BE2C (cell line): ENCODE results near the gene ACRV1.
A peak's percentile ranks its signal among the peaks of the same experiment; 100 is the strongest.

Experiments used
- DNase-seq: peaks from one replicate; pipeline ENCODE4 v3.0.0-alpha.2; 2020
- H3K27me3 ChIP-seq: fragments of 250-450 bp; sonication (Bioruptor Pico); 2 replicates; pipeline ENCODE4 v1.5.1; 2020; ENCODE audit warnings: mild to moderate bottlenecking
- H3K36me3 ChIP-seq: fragments of 250-450 bp; sonication (Bioruptor Pico); 2 replicates; pipeline ENCODE4 v1.5.1; 2020; ENCODE audit warnings: mild to moderate bottlenecking
- H3K4me1 ChIP-seq: fragments of 250-450 bp; sonication (Bioruptor Pico); 2 replicates; pipeline ENCODE4 v1.5.1; 2020
- H3K4me3 ChIP-seq: 2 replicates; pipeline ENCODE4 v1.5.1; 2011; ENCODE audit warnings: low read depth, low read length
- H3K9me3 ChIP-seq: fragments of 250-450 bp; sonication (Bioruptor Pico); 2 replicates; pipeline ENCODE4 v1.5.1; 2020
- TF ChIP-seq, protein P1 (sequence below): IDR thresholded peaks from 2 replicates; pipeline ENCODE4 v1.5.1; 2012; ENCODE audit warnings: mild to moderate bottlenecking, low read depth, low read length

The ACRV1 gene

DNA sequence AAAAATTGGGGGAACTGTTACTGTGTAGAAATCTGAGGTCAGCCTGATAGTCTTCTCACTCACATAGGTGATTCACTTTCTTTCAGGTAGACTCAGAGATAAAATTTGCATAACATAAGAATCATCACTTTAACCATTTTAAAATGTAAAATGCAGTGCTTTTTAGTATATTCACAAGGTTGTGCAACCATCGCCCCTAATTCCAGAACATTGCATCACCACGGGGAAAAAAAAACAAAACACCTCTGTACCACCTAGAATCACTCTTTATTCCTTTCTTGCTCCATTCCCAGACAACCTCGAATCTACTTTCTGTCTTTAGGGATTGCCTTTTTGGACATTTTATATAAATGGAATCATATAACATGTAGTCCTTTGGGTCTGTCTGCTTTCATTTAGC lies 34.8 kb downstream of the ACRV1 start:
- Histone ChIP-seq H3K27me3 (no peaks in the 10 kb centered on the region), H3K9me3 (no peaks in the 10 kb centered on the region), H3K4me1 (no peaks in the 10 kb centered on the region), H3K36me3 (peaks cover 54% of the 10 kb centered on the region), H3K4me3 (no peak overlapping the region)
- no peak for DNase-seq
- TF ChIP-seq, protein P1, sequence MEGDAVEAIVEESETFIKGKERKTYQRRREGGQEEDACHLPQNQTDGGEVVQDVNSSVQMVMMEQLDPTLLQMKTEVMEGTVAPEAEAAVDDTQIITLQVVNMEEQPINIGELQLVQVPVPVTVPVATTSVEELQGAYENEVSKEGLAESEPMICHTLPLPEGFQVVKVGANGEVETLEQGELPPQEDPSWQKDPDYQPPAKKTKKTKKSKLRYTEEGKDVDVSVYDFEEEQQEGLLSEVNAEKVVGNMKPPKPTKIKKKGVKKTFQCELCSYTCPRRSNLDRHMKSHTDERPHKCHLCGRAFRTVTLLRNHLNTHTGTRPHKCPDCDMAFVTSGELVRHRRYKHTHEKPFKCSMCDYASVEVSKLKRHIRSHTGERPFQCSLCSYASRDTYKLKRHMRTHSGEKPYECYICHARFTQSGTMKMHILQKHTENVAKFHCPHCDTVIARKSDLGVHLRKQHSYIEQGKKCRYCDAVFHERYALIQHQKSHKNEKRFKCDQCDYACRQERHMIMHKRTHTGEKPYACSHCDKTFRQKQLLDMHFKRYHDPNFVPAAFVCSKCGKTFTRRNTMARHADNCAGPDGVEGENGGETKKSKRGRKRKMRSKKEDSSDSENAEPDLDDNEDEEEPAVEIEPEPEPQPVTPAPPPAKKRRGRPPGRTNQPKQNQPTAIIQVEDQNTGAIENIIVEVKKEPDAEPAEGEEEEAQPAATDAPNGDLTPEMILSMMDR, result no peak

DNA sequence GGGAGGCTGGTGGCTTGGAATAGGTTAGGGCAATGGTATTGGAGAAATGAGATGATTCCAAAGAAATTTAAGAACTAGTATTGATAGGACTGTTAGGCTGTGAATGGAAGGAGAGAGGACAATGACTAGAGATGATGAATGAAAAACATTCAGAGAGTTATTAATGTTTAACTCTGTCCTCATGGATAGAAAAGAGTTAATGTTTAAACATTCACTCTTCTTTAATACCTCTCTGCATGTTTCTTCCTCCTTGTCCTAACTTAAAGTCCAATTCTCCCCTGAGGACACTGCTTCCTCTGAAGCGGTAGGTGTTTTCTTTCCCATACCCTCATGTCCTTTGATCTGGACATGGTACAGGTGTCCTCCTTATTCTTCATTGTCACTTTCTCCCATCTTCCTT lies 42.3 kb downstream of the ACRV1 start:
- H3K4me1 ChIP-seq, result no peaks in the 10 kb centered on the region
- H3K27me3 ChIP-seq, result no peaks in the 10 kb centered on the region
- no peak for DNase-seq
- TF ChIP-seq, protein P1, result no peak
- no peak overlapping the region for H3K4me3 ChIP-seq
- peaks cover 77% of the 10 kb centered on the region for H3K36me3 ChIP-seq
- no peaks in the 10 kb centered on the region for H3K9me3 ChIP-seq

DNA sequence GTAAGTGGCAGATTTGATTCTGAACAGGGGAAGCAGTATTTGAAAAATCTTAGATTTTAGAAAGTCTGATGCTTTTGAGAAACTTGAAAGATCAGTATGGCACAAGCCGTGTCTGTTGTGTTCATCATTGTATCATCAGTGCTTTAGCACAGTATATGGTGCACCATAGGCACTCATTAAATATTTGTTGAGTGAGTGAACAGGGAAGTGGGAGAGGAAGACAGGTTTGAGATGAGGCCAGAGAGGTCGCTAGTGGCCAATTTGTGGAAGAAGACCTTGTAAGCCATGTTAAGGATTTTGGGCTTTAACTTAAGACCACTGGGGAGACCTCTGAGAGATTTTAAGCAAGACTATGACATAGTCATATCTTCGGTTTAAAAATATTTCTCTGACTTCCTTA lies 42.8 kb downstream of the ACRV1 start:
- no peaks in the 10 kb centered on the region for H3K9me3 ChIP-seq
- no peak for DNase-seq
- H3K36me3 ChIP-seq, result peaks cover 82% of the 10 kb centered on the region
- H3K27me3 ChIP-seq, result no peaks in the 10 kb centered on the region
- H3K4me3 ChIP-seq, result no peak overlapping the region
- no peaks in the 10 kb centered on the region for H3K4me1 ChIP-seq
- TF ChIP-seq, protein P1, result no peak

DNA sequence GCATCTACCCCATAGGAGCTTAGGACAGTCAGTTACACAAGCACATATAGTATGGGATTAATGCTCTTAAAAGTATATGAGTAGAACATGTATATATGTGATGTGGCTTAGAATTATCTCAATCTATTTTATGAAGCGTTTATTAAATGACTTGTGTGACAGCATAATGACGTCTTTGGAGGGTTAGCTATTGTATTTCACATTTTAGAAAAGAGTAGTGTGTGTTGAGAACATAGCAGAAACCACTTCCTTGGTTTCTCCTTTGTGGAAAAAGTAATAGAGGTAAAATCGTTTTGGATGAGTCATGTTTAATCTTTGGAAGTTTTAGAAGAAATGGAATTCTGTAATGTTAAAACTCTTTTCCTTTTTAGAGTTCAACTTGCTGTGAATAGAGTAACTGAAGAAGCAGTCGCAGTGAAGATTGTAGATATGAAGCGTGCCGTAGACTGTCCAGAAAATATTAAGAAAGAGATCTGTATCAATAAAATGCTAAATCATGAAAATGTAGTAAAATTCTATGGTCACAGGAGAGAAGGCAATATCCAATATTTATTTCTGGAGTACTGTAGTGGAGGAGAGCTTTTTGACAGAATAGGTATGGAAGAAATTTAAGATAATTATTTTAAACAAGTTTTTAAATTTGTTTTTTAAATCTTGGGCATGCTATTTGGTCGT lies 53.3 kb downstream of the ACRV1 start:
- H3K9me3 ChIP-seq, result no peaks in the 10 kb centered on the region
- no peaks in the 10 kb centered on the region for H3K4me1 ChIP-seq
- no peak for DNase-seq
- H3K36me3 ChIP-seq, result peaks cover 24% of the 10 kb centered on the region
- H3K27me3 ChIP-seq, result no peaks in the 10 kb centered on the region
- TF ChIP-seq, protein P1, result no peak
- peak overlapping the region; percentile 78 for H3K4me3 ChIP-seq

DNA sequence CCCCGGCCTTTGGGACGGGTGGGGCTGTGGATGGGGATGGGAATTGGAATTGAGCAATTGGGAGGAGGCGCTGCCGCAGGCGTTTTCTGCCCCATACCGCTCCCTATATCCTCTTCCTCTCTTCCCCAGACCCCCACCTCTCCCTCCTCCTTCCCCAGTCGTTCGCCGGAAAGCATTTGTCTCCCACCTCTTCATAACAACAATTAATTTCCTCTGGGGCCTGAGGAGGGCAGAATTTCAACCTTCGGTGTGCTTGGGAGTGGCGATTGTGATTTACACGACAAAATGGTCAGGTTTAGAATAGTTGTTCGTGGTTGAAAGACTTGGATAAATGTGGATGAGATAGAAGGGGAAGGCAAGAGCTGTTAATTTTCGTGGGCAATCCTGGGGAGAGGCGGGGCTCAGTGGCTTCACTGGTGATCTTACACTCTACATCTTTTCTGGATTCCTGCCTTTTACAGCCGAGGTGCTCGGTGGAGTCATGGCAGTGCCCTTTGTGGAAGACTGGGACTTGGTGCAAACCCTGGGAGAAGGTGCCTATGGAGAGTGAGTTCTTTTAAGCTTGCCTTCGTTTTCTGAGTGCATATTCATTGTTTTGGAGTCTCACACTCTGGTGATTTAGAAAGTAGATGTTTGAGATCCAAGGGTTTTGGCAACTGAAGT lies 54.2 kb downstream of the ACRV1 start:
- H3K4me1 ChIP-seq, result no peaks in the 10 kb centered on the region
- no peaks in the 10 kb centered on the region for H3K27me3 ChIP-seq
- peak overlapping the region; percentile 78 for H3K4me3 ChIP-seq
- peak; percentile 84 for DNase-seq
- TF ChIP-seq, protein P1, result peak; percentile 65
- H3K9me3 ChIP-seq, result no peaks in the 10 kb centered on the region
- peaks cover 26% of the 10 kb centered on the region for H3K36me3 ChIP-seq

DNA sequence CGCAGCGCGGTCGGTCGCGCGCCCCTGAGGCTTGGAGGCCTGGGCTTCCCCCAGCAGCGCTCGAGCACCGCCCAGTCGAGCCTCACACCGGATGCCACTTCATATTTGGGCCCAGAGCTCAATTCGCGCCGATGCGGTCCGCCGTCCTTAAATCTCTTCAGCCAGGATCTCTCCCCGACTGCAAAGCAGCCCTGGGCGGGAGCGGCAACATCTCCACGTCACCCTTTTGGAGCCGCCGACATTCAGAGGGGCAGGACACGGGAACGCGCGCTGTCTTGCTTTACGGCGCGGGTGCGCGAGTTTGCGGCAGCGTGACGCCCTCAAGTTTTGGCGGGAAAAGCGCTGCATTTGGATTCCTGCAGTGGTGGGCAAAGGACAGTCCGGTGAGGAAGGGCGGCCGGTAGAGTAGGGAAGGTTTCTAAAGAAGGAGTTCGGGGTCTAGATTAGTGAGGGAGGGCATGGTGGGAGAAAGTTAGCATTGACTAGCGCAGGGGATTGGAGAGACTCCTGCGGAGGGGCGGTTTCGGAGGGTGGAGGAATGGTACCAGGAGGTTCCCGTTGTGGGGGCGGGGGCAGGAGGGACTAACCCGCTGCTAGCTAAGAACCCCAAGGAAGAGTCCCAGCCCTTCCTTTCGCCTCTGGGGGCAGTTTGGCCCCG lies 54.9 kb downstream of the ACRV1 start:
- TF ChIP-seq, protein P1, result no peak
- H3K27me3 ChIP-seq, result no peaks in the 10 kb centered on the region
- H3K9me3 ChIP-seq, result no peaks in the 10 kb centered on the region
- H3K4me3 ChIP-seq, result peak overlapping the region; percentile 78
- DNase-seq, result peak; percentile 92
- H3K36me3 ChIP-seq, result peaks cover 27% of the 10 kb centered on the region
- no peaks in the 10 kb centered on the region for H3K4me1 ChIP-seq
